Neural progenitor cell (in vitro differentiated cells): Measurements from ENCODE around the gene LDLRAD4.

Experiments used
- CTCF ChIP-seq: fragments of 200-600 bp; sonication (generic); IDR thresholded peaks from 2 replicates; pipeline ENCODE4 v1.5.1; 2017; ENCODE audit warnings: antibody characterized with exemption, mild to moderate bottlenecking
- EZH2 ChIP-seq: fragments of 200-600 bp; sonication (generic); IDR thresholded peaks from 2 replicates; pipeline ENCODE4 v1.6.1; 2017; ENCODE audit warnings: antibody characterized with exemption, mild to moderate bottlenecking, moderate library complexity

- TF ChIP-seq EZH2 (no peak), CTCF (no peak)
Observed at GRCh38 chr18:13353084-13353823, 134.7 kb downstream of the LDLRAD4 start.
